GM10248 (cell line): ENCODE measurements around the gene KAT6B.

Source experiments
- CTCF ChIA-PET: fragments of 300-600 bp; sonication (Branson Sonifier 250); formaldehyde crosslinking; extraction: SDS; loops from one replicate; lab custom pipeline; 2021; ENCODE audit warnings: antibody characterized with exemption; lab: Yijun Ruan, JAX
- POLR2A ChIA-PET: fragments of 350-650 bp; sonication (Branson Sonifier 250); formaldehyde crosslinking; extraction: SDS; loops from one replicate; lab custom pipeline; 2020; ENCODE audit warnings: antibody characterized with exemption; lab: Yijun Ruan, JAX
- DNase-seq: peaks from one replicate; pipeline ENCODE4 v3.0.0; 2012; ENCODE audit errors: extremely low spot score
- CTCF ChIP-seq: IDR thresholded peaks from 2 replicates; pipeline ENCODE4 v1.5.1; 2012; ENCODE audit warnings: mild to moderate bottlenecking, low read depth; ENCODE audit errors: extremely low read depth, missing control alignments, control extremely low read depth

KAT6B gene

GRCh38 chr10:75066271-75066670 lies 239.9 kb downstream of the KAT6B start:
- ChIA-PET CTCF (interaction anchor here (1.2 kb wide), 1 partner anchor 7 kb away, joined by 3 read pairs; no protein-coding TSS in a partner anchor), POLR2A (no interaction called here)
- no peak for TF ChIP-seq CTCF
- DNase-seq: no peak

GRCh38 chr10:75067272-75067671 lies 240.9 kb downstream of the KAT6B start:
- ChIA-PET POLR2A (no interaction called here), CTCF (interaction anchor here (1.2 to 1.3 kb wide), 2 partner anchors 8 to 20 kb away, joined by 3 to 4 read pairs; no protein-coding TSS in a partner anchor)
- TF ChIP-seq CTCF: no peak
- no peak for DNase-seq

GRCh38 chr10:75068523-75068922 lies 242.1 kb downstream of the KAT6B start:
- POLR2A ChIA-PET: no interaction called here
- CTCF ChIA-PET: interaction anchor here (1.1 kb wide), 1 partner anchor 12 kb away, joined by 3 read pairs; no protein-coding TSS in a partner anchor
- no peak for TF ChIP-seq CTCF
- no peak for DNase-seq

- DNase-seq: no peak
- TF ChIP-seq CTCF: no peak
- ChIA-PET POLR2A (no interaction called here), CTCF (interaction anchor here (1.0 to 1.4 kb wide), 5 partner anchors 13 to 794 kb away, joined by 3 to 4 read pairs (median 3); no protein-coding TSS in a partner anchor)
These were observed 244.1 kb downstream of the KAT6B start for GRCh38 chr10:75070476-75070875.

GRCh38 chr10:75070961-75071428 lies 244.6 kb downstream of the KAT6B start:
- CTCF ChIA-PET: interaction anchor here (1.0 to 1.4 kb wide), 4 partner anchors 13 to 30 kb away, joined by 3 to 4 read pairs (median 4); no protein-coding TSS in a partner anchor
- no peak for TF ChIP-seq CTCF
- DNase-seq: no peak
- POLR2A ChIA-PET: no interaction called here

- ChIA-PET CTCF (no interaction called here), POLR2A (no interaction called here)
- TF ChIP-seq CTCF: no peak
These were observed 245.4 kb downstream of the KAT6B start for GRCh38 chr10:75071756-75072155.

More at GRCh38 chr10:75071756-75072155, 245.4 kb downstream of the KAT6B start:
- no peak for DNase-seq
